Neural cell (in vitro differentiated cells): ENCODE results near the gene USP46.

Experiments used
- CTCF ChIP-seq: fragments of 450-650 bp; IDR thresholded peaks from 2 replicates; pipeline ENCODE4 v1.5.1; 2014; ENCODE audit warnings: antibody characterized with exemption, mild to moderate bottlenecking, moderate library complexity; ENCODE audit not compliant: poor library complexity, severe bottlenecking
- EP300 ChIP-seq: fragments of 450-650 bp; conservative IDR thresholded peaks from 2 replicates; pipeline ENCODE4 v1.6.1; 2014; ENCODE audit warnings: antibody characterized with exemption, mild to moderate bottlenecking, moderate library complexity; ENCODE audit not compliant: poor library complexity, severe bottlenecking
- POLR2AphosphoS5 ChIP-seq: IDR thresholded peaks from 2 replicates; pipeline ENCODE4 v1.6.1; 2012
- RAD21 ChIP-seq: fragments of 450-650 bp; conservative IDR thresholded peaks from 2 replicates; pipeline ENCODE4 v1.6.1; 2014; ENCODE audit warnings: antibody characterized with exemption, mild to moderate bottlenecking, moderate library complexity
- TAF1 ChIP-seq: IDR thresholded peaks from 2 replicates; pipeline ENCODE4 v1.6.1; 2012; ENCODE audit warnings: low read depth
- TF ChIP-seq, protein P1 (sequence below): IDR thresholded peaks from 2 replicates; pipeline ENCODE4 v1.6.1; 2012; ENCODE audit warnings: borderline replicate concordance

GRCh38 chr4:52576326-52576725, 82.8 kb downstream of the USP46 start:
- TF ChIP-seq CTCF (no peak), POLR2AphosphoS5 (no peak), EP300 (no peak), RAD21 (no peak), TAF1 (no peak)
- TF ChIP-seq, protein P1, sequence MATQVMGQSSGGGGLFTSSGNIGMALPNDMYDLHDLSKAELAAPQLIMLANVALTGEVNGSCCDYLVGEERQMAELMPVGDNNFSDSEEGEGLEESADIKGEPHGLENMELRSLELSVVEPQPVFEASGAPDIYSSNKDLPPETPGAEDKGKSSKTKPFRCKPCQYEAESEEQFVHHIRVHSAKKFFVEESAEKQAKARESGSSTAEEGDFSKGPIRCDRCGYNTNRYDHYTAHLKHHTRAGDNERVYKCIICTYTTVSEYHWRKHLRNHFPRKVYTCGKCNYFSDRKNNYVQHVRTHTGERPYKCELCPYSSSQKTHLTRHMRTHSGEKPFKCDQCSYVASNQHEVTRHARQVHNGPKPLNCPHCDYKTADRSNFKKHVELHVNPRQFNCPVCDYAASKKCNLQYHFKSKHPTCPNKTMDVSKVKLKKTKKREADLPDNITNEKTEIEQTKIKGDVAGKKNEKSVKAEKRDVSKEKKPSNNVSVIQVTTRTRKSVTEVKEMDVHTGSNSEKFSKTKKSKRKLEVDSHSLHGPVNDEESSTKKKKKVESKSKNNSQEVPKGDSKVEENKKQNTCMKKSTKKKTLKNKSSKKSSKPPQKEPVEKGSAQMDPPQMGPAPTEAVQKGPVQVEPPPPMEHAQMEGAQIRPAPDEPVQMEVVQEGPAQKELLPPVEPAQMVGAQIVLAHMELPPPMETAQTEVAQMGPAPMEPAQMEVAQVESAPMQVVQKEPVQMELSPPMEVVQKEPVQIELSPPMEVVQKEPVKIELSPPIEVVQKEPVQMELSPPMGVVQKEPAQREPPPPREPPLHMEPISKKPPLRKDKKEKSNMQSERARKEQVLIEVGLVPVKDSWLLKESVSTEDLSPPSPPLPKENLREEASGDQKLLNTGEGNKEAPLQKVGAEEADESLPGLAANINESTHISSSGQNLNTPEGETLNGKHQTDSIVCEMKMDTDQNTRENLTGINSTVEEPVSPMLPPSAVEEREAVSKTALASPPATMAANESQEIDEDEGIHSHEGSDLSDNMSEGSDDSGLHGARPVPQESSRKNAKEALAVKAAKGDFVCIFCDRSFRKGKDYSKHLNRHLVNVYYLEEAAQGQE, result no peak
